K562 (cell line): ENCODE results near the gene EPHA4. TPM values are rescaled to one million over a fixed set of nuclear protein-coding genes. Genes with fewer than 3 reads are reported as not detected.

Experiments
- ARID3A ChIP-seq: IDR thresholded peaks from 2 replicates; pipeline ENCODE4 v1.6.1; 2012; ENCODE audit warnings: low read depth, low read length, improper control_type of control experiment, borderline replicate concordance
- CBFA2T3 ChIP-seq: fragments of 450-650 bp; IDR thresholded peaks from 2 replicates; pipeline ENCODE4 v1.6.1; 2017
- CREB3L1 ChIP-seq: fragments of 450-650 bp; IDR thresholded peaks from 2 replicates; pipeline ENCODE4 v1.6.1; 2014; ENCODE audit warnings: low read depth, mild to moderate bottlenecking, moderate library complexity, borderline replicate concordance
- IRF1 ChIP-seq: sonication (generic); formaldehyde crosslinking; IDR thresholded peaks from 2 replicates; pipeline ENCODE4 v1.8.0; 2022; ENCODE audit warnings: missing genetic modification reagents, mild to moderate bottlenecking, borderline replicate concordance
- TRIM28 ChIP-seq: fragments of 450-650 bp; IDR thresholded peaks from 2 replicates; pipeline ENCODE4 v1.6.1; 2017
- ZBTB26 ChIP-seq: fragments of 450-650 bp; formaldehyde crosslinking; IDR thresholded peaks from 2 replicates; pipeline ENCODE4 v1.4.0; 2022; ENCODE audit warnings: missing genetic modification characterization
- polyA plus RNA-seq, 8 experiments: library from polyadenylated mRNA; depleted of rRNA in 4 of 8; stranded (reverse) in 5 of 8; unstranded in 3 of 8; fragments of >200 nt; fragmentation: Nextera tagmentation in 2 of 8; fragmentation: Illumina TruSeq in 1 of 8; extraction: Ambion mirVana in 2 of 8; extraction: Trizol in 1 of 8; gene quantifications; 2 replicates each; pipeline versions ENCODE4 v1.2.1 to v1.2.3, GENCODE V29; 2011 to 2014; ENCODE audit warnings: inconsistent platforms in 1 of 8, missing spikeins in 1 of 8
- total RNA-seq, 7 experiments: library from RNA; depleted of rRNA in 6 of 7; stranded (reverse); fragments of >200 nt in 6 of 7; fragmentation: Illumina TruSeq in 2 of 7; extraction: Trizol in 2 of 7; gene quantifications; 2 replicates each; pipeline versions ENCODE4 v1.2.1 to v1.2.3, GENCODE V29; 2011 to 2021; ENCODE audit warnings: low replicate concordance in 1 of 7

EPHA4 gene
- total and polyA plus RNA-seq, 9 of the 15 experiments (the other 6 are each of a cell fraction or from before 2014, with no cell fraction given): 0.07 to 0.09 (median 0.07) TPM; not detected in 6

GRCh38 chr2:221563270-221563985 lies 8.7 kb downstream of the EPHA4 start (continued):
- TF ChIP-seq ARID3A: no peak
- TF ChIP-seq IRF1 (CRISPR knock-in tag): no peak
- no peak for TF ChIP-seq ZBTB26 (CRISPR knock-in tag)
- TF ChIP-seq CREB3L1: no peak
- TF ChIP-seq TRIM28: no peak
- no peak for TF ChIP-seq CBFA2T3
